GM19193 (cell line): ENCODE measurements around the gene PARD3B.

Experiments
- POLR2A ChIP-seq: IDR thresholded peaks from 4 replicates; pipeline ENCODE4 v1.6.1; 2011; ENCODE audit not compliant: insufficient read depth, insufficient read length; ENCODE audit errors: extremely low read depth

PARD3B gene

DNA sequence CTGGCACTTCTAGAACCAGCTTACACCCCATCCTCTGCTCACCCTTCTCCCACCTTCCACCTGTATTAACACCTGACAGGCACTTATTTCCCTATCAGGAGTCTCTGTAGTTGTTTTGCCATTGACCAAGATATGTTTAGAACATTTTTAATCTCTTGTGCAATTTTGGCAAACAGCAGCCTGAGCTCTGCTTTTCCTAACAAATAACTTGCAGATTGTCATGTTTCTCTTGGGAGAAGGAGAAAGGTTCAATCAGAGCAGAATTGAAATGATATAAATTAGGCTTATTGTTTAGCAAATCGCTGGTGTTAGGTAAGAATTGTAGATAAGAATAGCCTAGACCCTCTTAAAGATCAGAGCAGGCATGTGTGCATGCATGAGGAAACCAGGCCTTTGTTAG lies 225.5 kb downstream of the PARD3B start:
- no peak for TF ChIP-seq POLR2A

- TF ChIP-seq POLR2A: no peak
These were observed 226.4 kb downstream of the PARD3B start for GRCh38 chr2:204771721-204772120.

DNA sequence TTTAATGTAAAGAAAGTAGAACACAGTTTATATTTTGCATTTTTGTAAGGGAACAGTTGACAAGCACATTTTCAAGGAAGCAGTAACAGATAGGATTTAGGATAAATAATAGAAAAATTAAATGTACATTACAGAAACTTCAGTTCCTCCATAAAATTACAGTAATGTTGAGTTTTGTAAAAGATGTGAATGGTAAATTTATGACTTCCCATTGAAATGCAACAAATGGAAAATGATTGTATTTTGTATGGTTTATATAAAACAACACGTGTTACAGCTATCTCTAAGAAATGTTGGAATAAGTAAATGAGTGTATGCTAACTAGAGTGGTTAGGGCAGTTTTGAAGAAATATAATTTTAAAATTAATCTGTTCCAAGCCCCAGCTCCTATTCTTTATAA lies 227.3 kb downstream of the PARD3B start:
- no peak for TF ChIP-seq POLR2A

DNA sequence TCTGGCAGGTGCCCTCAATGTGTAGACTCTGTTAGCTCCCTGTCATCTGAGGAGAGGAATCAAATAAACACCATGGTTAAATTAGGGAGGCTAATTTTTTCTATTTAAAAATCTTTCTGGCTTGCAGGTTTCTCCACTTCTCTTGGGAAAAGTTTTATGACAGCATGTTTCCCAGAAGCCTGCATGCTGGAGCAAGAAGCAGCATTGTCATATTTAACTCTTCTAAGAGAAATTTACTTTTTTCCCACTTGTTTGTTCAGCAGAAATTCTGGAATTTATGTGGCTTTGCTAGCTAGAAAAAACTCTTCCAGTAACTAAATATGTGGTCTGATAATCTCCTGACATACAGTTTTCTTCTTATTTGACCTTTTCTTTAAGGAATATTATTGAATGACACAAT lies 230.5 kb downstream of the PARD3B start:
- no peak for TF ChIP-seq POLR2A

- TF ChIP-seq POLR2A: no peak
These were observed 231.7 kb downstream of the PARD3B start for GRCh38 chr2:204776781-204777559.

DNA sequence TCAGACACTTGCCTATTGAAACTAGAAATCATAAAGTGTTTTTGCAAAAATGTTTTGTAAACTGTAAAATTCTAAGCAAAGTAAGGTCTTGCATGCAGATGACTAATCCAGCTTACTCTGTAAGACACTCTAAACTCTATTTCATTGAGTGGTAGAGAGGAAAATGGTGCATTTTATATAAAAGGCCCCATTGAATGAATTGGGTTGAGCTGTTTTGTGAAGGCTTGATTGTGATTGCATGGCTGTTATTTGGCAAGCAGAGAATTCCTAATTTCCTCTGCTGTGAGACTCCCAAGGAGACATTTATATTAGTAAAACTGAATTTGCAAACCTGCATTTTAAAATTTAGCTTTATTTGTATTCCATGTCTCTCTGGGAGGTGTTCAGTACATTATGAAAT lies 234.5 kb downstream of the PARD3B start:
- no peak for TF ChIP-seq POLR2A

DNA sequence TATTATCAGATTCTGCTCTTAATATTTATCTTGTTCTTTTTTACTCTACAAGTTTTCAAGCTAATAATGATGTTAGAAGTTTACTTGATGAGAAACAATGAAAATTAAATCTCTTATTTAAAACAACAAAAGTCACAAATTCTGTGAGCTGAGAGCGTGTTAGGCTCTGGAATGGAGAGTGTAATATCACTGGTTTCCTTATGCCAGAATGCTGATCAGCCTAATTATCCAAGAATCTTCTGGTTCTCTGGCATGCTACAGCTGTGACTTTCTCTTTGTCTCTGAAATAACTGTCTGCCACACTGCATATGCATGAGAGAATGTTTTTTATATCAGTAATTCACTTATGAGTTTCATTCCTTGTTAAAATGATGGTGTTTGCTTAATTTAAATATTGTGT lies 236.7 kb downstream of the PARD3B start:
- TF ChIP-seq POLR2A: no peak

DNA sequence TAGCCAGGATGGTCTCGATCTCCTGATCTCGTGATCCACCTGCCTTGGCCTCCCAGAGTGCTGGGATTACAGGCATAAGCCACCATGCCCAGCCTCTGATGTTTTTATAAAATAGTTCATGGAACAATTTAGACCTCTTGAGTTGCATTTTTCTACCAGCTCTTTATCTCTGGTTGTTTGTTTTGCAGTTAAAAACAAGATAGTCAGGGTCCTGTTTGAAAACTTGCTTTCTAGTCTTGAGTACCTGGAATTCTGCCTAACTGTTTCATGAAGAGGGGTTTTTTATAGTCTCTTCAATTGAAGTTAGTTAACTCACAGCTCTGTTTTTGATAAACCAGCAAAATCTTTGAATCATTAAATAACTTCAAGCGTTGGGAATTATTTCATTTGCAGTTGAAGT lies 244.8 kb downstream of the PARD3B start:
- no peak for TF ChIP-seq POLR2A

DNA sequence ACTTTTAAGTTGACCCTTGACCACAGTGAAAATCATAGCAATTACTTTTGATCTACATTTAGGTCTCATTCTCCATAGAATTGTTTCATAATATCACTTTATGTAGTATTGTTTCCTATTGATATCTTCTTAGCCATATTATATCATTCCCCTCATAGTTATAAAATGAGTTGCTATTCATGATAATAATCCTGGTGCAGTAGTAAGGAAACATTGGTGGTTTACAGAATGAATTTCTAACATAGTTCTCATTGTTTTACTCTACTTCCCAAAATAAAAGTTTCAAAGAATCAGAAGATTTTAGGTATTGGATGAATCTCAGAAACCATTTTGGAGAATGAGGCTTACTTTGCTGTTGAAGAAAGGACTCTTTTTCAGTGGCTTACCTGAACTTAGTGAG lies 246.0 kb downstream of the PARD3B start:
- TF ChIP-seq POLR2A: no peak

GRCh38 chr2:204794624-204795023 lies 249.3 kb downstream of the PARD3B start:
- no peak for TF ChIP-seq POLR2A

DNA sequence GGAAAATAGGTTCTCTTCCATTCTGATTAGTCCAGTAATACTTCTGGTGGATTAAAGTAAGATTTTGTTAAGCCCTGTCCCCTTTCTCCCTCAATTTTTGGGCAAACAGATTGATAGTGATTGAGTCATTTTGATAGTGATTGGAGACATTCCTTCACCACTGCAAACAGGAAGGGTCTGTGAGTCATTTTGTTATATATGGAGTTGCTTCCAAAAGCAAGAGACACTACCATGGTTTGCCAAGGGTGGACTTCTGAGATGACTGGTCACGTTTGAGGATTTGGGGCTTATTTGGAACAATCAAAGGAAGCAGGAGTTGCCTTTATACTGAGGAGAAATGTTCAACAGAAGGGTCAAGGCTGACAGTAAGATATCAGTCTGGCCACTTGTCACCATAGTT lies 249.9 kb downstream of the PARD3B start:
- no peak for TF ChIP-seq POLR2A

DNA sequence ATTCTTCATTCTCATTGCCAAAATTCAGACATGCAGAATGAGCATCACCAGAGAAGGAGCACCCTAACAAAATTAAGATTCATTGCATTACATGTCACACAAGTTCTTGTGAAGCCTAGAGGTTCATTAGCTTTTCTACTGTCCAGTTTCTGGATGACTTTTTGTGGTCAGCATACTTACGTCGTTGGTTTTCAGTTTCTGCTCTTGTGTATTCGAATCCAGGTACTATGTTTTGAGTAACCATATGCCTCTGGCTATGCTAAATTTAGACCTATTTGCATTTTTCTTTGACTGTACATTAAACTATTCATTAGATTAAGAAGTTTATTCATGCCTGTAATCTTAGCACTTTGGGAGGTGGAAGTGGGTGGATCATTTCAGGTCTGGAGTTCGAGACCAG lies 251.3 kb downstream of the PARD3B start:
- TF ChIP-seq POLR2A: no peak

- no peak for TF ChIP-seq POLR2A
These were observed 254.5 kb downstream of the PARD3B start for GRCh38 chr2:204799791-204800190.

GRCh38 chr2:204808494-204808893 lies 263.2 kb downstream of the PARD3B start:
- TF ChIP-seq POLR2A: no peak

- TF ChIP-seq POLR2A: no peak
These were observed 279.6 kb downstream of the PARD3B start for GRCh38 chr2:204824751-204825453.

- TF ChIP-seq POLR2A: no peak
These were observed 280.4 kb downstream of the PARD3B start for GRCh38 chr2:204825681-204826080.
